GM18858 (cell line): ENCODE results near the gene CTH.
"Not testable (repeated sequence)": the region's sequence is repeated elsewhere in the genome, so short reads cannot be mapped to it uniquely, and the experiment has no call there.

Source experiments
- ATAC-seq: cut with Tn5 transposase; IDR thresholded peaks from one replicate; pipeline ENCODE4 v1.9.1; 2021; ENCODE audit not compliant: unreplicated experiment

The CTH gene

GRCh38 chr1:70410604-70411359 is at the start of gene CTH:
CTH (plus strand) TSS chr1:70411268; CDS start chr1:70411416, 148 bp downstream.
- peak; percentile 88 for ATAC-seq

GRCh38 chr1:70361727-70362398 is 49.2 kb upstream of the CTH start:
- no peak for ATAC-seq

- no peak for ATAC-seq
These were observed 46.6 kb upstream of the CTH start for GRCh38 chr1:70364439-70364838.

GRCh38 chr1:70366425-70366952 is 44.6 kb upstream of the CTH start:
- not testable (repeated sequence) for ATAC-seq

GRCh38 chr1:70366997-70367396 is 44.1 kb upstream of the CTH start:
- not testable (repeated sequence) for ATAC-seq

GRCh38 chr1:70367397-70367796 is 43.7 kb upstream of the CTH start:
- not testable (repeated sequence) for ATAC-seq

GRCh38 chr1:70371586-70371985 is 39.5 kb upstream of the CTH start:
- ATAC-seq, result not testable (repeated sequence)

GRCh38 chr1:70372426-70372825 is 38.6 kb upstream of the CTH start:
- ATAC-seq, result no peak

- not testable (repeated sequence) for ATAC-seq
These were observed 37.5 kb upstream of the CTH start for GRCh38 chr1:70373580-70373979.

- no peak for ATAC-seq
These were observed 34.9 kb upstream of the CTH start for GRCh38 chr1:70376196-70376595.

GRCh38 chr1:70382682-70383081 is 28.4 kb upstream of the CTH start:
- peak; percentile 87 for ATAC-seq

- ATAC-seq, result no peak
These were observed 27.6 kb upstream of the CTH start for GRCh38 chr1:70383483-70383882.

GRCh38 chr1:70384542-70384941 is 26.5 kb upstream of the CTH start:
- no peak for ATAC-seq

- ATAC-seq, result no peak
These were observed 25.6 kb upstream of the CTH start for GRCh38 chr1:70385477-70385876.

- ATAC-seq, result no peak
These were observed 24.9 kb upstream of the CTH start for GRCh38 chr1:70386121-70386520.

GRCh38 chr1:70387507-70387906 is 23.6 kb upstream of the CTH start:
- ATAC-seq, result no peak

GRCh38 chr1:70392626-70393025 is 18.4 kb upstream of the CTH start:
- no peak for ATAC-seq

- ATAC-seq, result no peak
These were observed 14.5 kb upstream of the CTH start for GRCh38 chr1:70396607-70397006.

GRCh38 chr1:70397013-70397412 is 14.1 kb upstream of the CTH start:
- no peak for ATAC-seq

- ATAC-seq, result no peak
These were observed 10.7 kb upstream of the CTH start for GRCh38 chr1:70400335-70400734.

GRCh38 chr1:70401974-70402373 is 9.1 kb upstream of the CTH start:
- no peak for ATAC-seq

GRCh38 chr1:70403759-70404158 is 7.3 kb upstream of the CTH start:
- ATAC-seq, result no peak
